A673 (cell line): ENCODE measurements around the gene DNAH9.

Experiments
- CTCF ChIP-seq: fragments of 300-800, 200-600 bp; sonication (generic); conservative IDR thresholded peaks from 2 replicates; pipeline ENCODE4 v1.5.1; 2017; ENCODE audit warnings: low read depth, mild to moderate bottlenecking, antibody characterized with exemption, low read length, moderate library complexity, mixed read lengths
- EZH2 ChIP-seq: fragments of 200-600 bp; sonication (generic); IDR thresholded peaks from 2 replicates; pipeline ENCODE4 v1.6.1; 2017; ENCODE audit warnings: borderline replicate concordance, low read depth, mild to moderate bottlenecking, mixed read lengths, antibody characterized with exemption, low read length; ENCODE audit not compliant: poor library complexity, severe bottlenecking

- TF ChIP-seq CTCF (no peak), EZH2 (no peak)
These were observed 159.5 kb downstream of the DNAH9 start for GRCh38 chr17:11757815-11758214.
